Limb (tissue), 2 donors: ENCODE measurements around the gene TP53.

ENCODE experiments used
- DNase-seq, 2 donors: peaks; one replicate each; pipeline ENCODE4 v3.0.0-alpha.2; 2016; ENCODE audit errors: extremely low spot score in 2 of 2

TP53 gene

GRCh38 chr17:7687072-7687907 is at the start of gene TP53:
TSS of gene TP53 (minus strand) at chr17:7687490. CDS start at chr17:7676594, 10,896 bp downstream.
- peak; percentile 89 to 93 for DNase-seq

- DNase-seq = no peak
These were observed 45.8 kb upstream of the TP53 start for GRCh38 chr17:7732981-7733539.

- DNase-seq = no peak
These were observed 42.5 kb upstream of the TP53 start for GRCh38 chr17:7729816-7730215.

GRCh38 chr17:7727886-7728285 is 40.6 kb upstream of the TP53 start:
- DNase-seq = no peak

- no peak for DNase-seq
These were observed 34.3 kb upstream of the TP53 start for GRCh38 chr17:7721612-7722011.

- DNase-seq = no peak
These were observed 32.8 kb upstream of the TP53 start for GRCh38 chr17:7720125-7720524.

GRCh38 chr17:7719661-7720060 is 32.4 kb upstream of the TP53 start:
- no peak for DNase-seq

- no peak for DNase-seq
These were observed 30.6 kb upstream of the TP53 start for GRCh38 chr17:7717756-7718350.

- peak; percentile 92 to 94 for DNase-seq
These were observed 29.8 kb upstream of the TP53 start, which contains the start of gene DNAH2 for GRCh38 chr17:7716901-7717755. TSS of gene DNAH2 (plus strand) at chr17:7717744. CDS start at chr17:7719735, 1,991 bp downstream.

GRCh38 chr17:7715936-7716886 is 28.9 kb upstream of the TP53 start:
- no peak for DNase-seq

GRCh38 chr17:7714721-7715594 is 27.7 kb upstream of the TP53 start:
- DNase-seq = no peak

- no peak for DNase-seq
These were observed 26.5 kb upstream of the TP53 start for GRCh38 chr17:7713782-7714181.

GRCh38 chr17:7712111-7712771 is 25.0 kb upstream of the TP53 start:
- DNase-seq = peak in 1 of 2 donors; percentile 70

GRCh38 chr17:7711051-7711755 is 23.9 kb upstream of the TP53 start:
- DNase-seq = no peak

- no peak for DNase-seq
These were observed 23.0 kb upstream of the TP53 start for GRCh38 chr17:7710301-7710700.

GRCh38 chr17:7709031-7709430 is 21.7 kb upstream of the TP53 start:
- DNase-seq = no peak

- no peak for DNase-seq
These were observed 20.8 kb upstream of the TP53 start for GRCh38 chr17:7707858-7708750.
